SH-SY5Y (cell line): ENCODE data around the gene LY6G5C.

Experiments used
- GATA2 ChIP-seq: IDR thresholded peaks from 2 replicates; pipeline ENCODE4 v1.6.1; 2011; ENCODE audit warnings: mild to moderate bottlenecking, low read depth, low read length
- GATA3 ChIP-seq: IDR thresholded peaks from 2 replicates; pipeline ENCODE4 v1.6.1; 2011; ENCODE audit warnings: low read depth, mild to moderate bottlenecking, low read length, moderate library complexity

DNA sequence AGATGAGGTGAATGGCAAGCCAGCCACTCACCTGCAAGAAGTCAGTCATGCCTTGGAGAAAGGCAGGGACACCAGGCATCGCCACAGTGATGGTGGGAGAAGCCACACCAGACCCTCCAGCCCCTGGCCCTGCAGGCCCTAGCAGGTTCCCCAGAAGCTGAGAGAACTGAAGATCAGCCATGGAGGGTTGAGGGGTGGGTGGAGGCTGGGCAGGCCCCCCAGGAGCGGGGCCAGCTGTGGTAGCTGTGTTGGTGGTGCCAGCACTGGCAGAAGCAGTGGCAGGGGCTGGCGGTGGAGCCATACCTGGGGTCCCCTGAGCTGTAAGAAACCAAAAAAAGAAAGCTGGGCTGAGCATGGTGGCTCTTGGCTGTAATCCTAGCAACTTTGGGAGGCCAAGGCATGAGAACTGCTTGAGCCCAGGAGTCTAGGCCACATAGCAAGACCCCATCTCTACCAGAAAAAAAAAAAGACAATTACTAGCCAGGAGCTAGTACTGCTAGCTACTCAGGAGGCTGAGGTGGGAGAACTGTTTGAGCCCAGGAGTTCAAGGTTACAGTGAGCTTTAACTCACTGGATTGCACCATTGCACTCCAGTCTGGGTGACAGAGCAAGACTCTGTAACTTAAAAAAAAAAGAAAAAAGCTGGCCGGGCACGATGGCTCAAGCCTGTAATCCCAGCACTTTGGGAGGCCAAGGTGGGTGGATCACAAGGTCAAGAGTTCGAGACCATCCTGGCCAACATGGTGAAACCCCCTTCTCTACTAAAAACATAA lies 37.9 kb downstream of the LY6G5C start:
- TF ChIP-seq GATA3 (no peak), GATA2 (no peak)
